HUDEP-2 (cell line): ENCODE measurements around the gene CHRNB2.

Experiments used
- DNase-seq, 76 experiments: peaks; one replicate each; lab custom pipeline; 2025; ENCODE audit not compliant: unreplicated experiment in 76 of 76; lab: John Stamatoyannopoulos, UW

CHRNB2 gene

GRCh38 chr1:154627257-154628120 is 59.9 kb downstream of the CHRNB2 start:
- peak in 71 of 76 experiments; percentile 15 to 85 (median 66) for DNase-seq

- peak in 1 of 76 experiments; percentile 54 for DNase-seq
Observed at GRCh38 chr1:154628121-154628405, 60.5 kb downstream of the CHRNB2 start.

- DNase-seq: peak in 62 of 76 experiments; percentile 4 to 90 (median 48)
Observed at GRCh38 chr1:154629061-154629674, 61.6 kb downstream of the CHRNB2 start.
